IPS-NIHi7 (cell line): Measurements from ENCODE around the gene LTBP1.
A peak's percentile ranks its signal among the peaks of the same experiment; 100 is the strongest.

Experiments used
- DNase-seq: peaks from one replicate; pipeline ENCODE4 v3.0.0; 2012; ENCODE audit warnings: mixed read lengths; ENCODE audit errors: extremely low spot score

The LTBP1 gene

GRCh38 chr2:32931519-32931918 is 15.2 kb upstream of the LTBP1 start:
- no peak for DNase-seq

GRCh38 chr2:32931945-32932709 is 14.6 kb upstream of the LTBP1 start:
- DNase-seq, result peak; percentile 26

GRCh38 chr2:32932825-32933755 is 13.7 kb upstream of the LTBP1 start:
- DNase-seq, result no peak

GRCh38 chr2:32933756-32934095 is 13.0 kb upstream of the LTBP1 start:
- DNase-seq, result no peak

- peak; percentile 78 for DNase-seq
These were observed 8.9 kb upstream of the LTBP1 start for GRCh38 chr2:32937602-32938448.

GRCh38 chr2:32938934-32939333 is 7.8 kb upstream of the LTBP1 start:
- no peak for DNase-seq

- no peak for DNase-seq
These were observed 6.3 kb upstream of the LTBP1 start for GRCh38 chr2:32940316-32940997.

GRCh38 chr2:32941944-32942690 is 4.6 kb upstream of the LTBP1 start:
- DNase-seq, result no peak

- no peak for DNase-seq
These were observed 3.8 kb upstream of the LTBP1 start for GRCh38 chr2:32942793-32943485.

GRCh38 chr2:32945286-32945685 is 1.5 kb upstream of the LTBP1 start:
- DNase-seq, result no peak

GRCh38 chr2:32947076-32947483 is 327 bp downstream of the LTBP1 start:
- DNase-seq, result peak; percentile 59

- DNase-seq, result peak; percentile 67
These were observed 861 bp downstream of the LTBP1 start for GRCh38 chr2:32947484-32948143.

- DNase-seq, result no peak
These were observed 1.5 kb downstream of the LTBP1 start for GRCh38 chr2:32948266-32948665.

- DNase-seq, result no peak
These were observed 2.5 kb downstream of the LTBP1 start for GRCh38 chr2:32949260-32949659.

GRCh38 chr2:32951672-32952071 is 4.9 kb downstream of the LTBP1 start:
- no peak for DNase-seq

GRCh38 chr2:32952761-32953476 is 6.2 kb downstream of the LTBP1 start:
- DNase-seq, result no peak

- no peak for DNase-seq
These were observed 7.5 kb downstream of the LTBP1 start for GRCh38 chr2:32954206-32954605.

GRCh38 chr2:32958821-32959220 is 12.1 kb downstream of the LTBP1 start:
- no peak for DNase-seq

- no peak for DNase-seq
These were observed 13.5 kb downstream of the LTBP1 start for GRCh38 chr2:32960238-32960637.
